Mucosa of stomach (tissue), 1 donor: Measurements from ENCODE around the gene PHF19.

Experiments used
- H3K27me3 ChIP-seq: one replicate; pipeline ENCODE4 v1.7.0; 2013; ENCODE audit warnings: mild to moderate bottlenecking, low read length; ENCODE audit not compliant: control insufficient read depth, insufficient read depth
- H3K36me3 ChIP-seq: one replicate; pipeline ENCODE4 v1.7.0; 2013; ENCODE audit warnings: low read length; ENCODE audit not compliant: control insufficient read depth, insufficient read depth
- H3K4me1 ChIP-seq: one replicate; pipeline ENCODE4 v1.7.0; 2013; ENCODE audit warnings: mild to moderate bottlenecking, low read length; ENCODE audit not compliant: control insufficient read depth, insufficient read depth
- H3K4me3 ChIP-seq: one replicate; pipeline ENCODE4 v1.7.0; 2013; ENCODE audit warnings: low read length
- H3K9ac ChIP-seq: one replicate; pipeline ENCODE4 v1.7.0; 2013; ENCODE audit warnings: mild to moderate bottlenecking, low read length, moderate library complexity
- H3K9me3 ChIP-seq: one replicate; pipeline ENCODE4 v1.7.0; 2013; ENCODE audit warnings: mild to moderate bottlenecking, low read length, moderate library complexity; ENCODE audit not compliant: control insufficient read depth
- donor health status: Pancreatic carcinoma.

The PHF19 gene

DNA sequence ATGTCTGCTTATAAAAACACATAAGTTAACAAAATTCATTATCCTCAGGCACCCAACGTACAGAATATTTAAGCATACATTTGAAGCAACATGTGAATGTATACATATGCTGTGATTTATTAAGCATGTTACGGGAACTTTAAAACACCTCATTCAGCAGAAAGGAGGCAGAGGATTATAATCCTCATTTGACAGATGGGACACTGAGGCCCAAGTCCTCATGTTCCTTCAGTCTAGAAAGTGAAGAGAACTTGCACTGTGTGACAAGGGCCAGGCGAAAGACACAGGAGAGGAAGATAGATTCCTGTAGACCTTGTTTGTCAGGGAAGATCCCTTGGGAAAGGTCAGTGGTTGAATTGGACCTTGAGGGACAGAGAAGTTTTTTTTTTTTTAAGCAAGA lies 26.7 kb downstream of the PHF19 start:
- H3K4me3 ChIP-seq: no peak overlapping the region
- no peaks in the 10 kb centered on the region for H3K27me3 ChIP-seq
- H3K9me3 ChIP-seq: no peaks in the 10 kb centered on the region
- peaks cover 4% of the 10 kb centered on the region for H3K4me1 ChIP-seq
- no peak overlapping the region for H3K9ac ChIP-seq
- no peaks in the 10 kb centered on the region for H3K36me3 ChIP-seq

DNA sequence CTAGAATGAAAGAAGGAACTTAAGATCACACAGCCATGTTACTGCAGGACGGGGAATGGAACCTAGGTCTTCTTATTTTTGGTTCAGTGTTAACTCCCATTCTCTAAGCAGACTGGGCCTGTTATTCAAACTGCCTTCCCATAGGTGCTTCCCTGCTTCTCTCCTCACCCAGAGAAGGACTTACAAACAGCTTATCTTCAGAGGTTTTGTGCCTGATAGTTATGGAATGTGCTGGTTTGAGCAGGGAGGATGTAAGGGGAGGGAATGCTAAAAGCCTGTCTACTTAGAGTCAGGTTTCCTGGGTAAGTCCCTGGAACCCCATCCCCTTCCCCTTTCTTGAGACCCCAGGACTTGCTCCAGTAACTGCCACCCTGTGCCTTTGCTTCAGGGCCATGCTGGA lies 30.1 kb downstream of the PHF19 start:
- H3K27me3 ChIP-seq: no peaks in the 10 kb centered on the region
- H3K4me3 ChIP-seq: no peak overlapping the region
- H3K36me3 ChIP-seq: no peaks in the 10 kb centered on the region

DNA sequence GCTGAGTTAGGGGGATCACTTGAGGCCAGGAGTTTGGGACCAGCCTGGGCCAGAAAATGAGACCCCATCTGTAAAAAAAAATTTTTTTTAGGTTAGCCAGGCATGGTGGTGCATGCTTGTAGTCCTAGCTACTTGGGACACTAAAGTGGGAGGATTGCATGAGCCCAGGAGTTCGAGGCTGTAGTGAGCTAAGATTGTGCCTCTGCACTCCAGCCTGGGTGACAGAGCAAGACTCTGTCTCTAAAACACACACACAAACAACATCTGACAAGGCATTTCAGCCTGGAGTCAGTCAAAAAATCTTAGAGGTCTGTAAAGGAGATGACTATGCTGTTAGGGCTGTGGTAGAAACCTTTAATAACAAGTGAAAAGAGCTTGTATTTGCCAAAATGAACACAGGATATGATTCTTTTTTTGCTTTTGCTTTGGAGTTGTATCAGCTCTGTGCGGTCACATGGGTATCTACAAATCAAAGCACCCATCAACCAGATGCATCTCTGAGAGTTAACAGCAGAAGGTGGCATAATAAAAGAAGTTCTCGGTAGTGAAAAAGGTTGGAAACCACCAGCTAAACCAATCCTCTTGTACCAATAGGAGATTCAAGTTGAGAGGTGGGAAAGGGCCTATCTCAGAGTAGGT lies 30.6 kb downstream of the PHF19 start:
- H3K36me3 ChIP-seq: no peaks in the 10 kb centered on the region
- no peaks in the 10 kb centered on the region for H3K27me3 ChIP-seq
- H3K4me3 ChIP-seq: no peak overlapping the region
- no peaks in the 10 kb centered on the region for H3K9me3 ChIP-seq
- no peak overlapping the region for H3K9ac ChIP-seq
- H3K4me1 ChIP-seq: peaks cover 11% of the 10 kb centered on the region

More for the DNA sequence above, 30.1 kb downstream of the PHF19 start:
- Histone ChIP-seq H3K9ac (no peak overlapping the region), H3K9me3 (no peaks in the 10 kb centered on the region), H3K4me1 (peaks cover 11% of the 10 kb centered on the region)

DNA sequence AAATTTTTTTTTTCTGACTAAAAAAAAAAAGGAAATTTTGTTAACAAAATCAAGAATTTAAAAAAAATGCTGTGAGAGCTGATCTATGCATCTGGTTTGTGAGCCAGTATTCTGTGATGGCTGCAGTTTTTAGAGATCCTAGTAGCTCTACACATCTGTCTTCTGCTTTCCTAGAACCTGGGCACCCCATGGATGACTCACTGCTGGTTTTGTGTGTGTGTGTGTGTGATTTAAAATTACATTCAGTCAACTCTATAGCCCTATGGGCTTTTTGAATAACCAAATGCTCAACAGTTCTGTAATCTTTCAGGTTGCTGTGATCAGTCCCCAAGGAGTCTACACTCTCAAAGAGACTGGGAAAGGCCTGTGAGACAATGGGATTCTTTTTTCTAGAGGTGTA lies 31.7 kb downstream of the PHF19 start:
- H3K9me3 ChIP-seq: no peaks in the 10 kb centered on the region
- no peaks in the 10 kb centered on the region for H3K36me3 ChIP-seq
- H3K9ac ChIP-seq: no peak overlapping the region
- H3K4me1 ChIP-seq: peaks cover 11% of the 10 kb centered on the region
- no peak overlapping the region for H3K4me3 ChIP-seq
- no peaks in the 10 kb centered on the region for H3K27me3 ChIP-seq

DNA sequence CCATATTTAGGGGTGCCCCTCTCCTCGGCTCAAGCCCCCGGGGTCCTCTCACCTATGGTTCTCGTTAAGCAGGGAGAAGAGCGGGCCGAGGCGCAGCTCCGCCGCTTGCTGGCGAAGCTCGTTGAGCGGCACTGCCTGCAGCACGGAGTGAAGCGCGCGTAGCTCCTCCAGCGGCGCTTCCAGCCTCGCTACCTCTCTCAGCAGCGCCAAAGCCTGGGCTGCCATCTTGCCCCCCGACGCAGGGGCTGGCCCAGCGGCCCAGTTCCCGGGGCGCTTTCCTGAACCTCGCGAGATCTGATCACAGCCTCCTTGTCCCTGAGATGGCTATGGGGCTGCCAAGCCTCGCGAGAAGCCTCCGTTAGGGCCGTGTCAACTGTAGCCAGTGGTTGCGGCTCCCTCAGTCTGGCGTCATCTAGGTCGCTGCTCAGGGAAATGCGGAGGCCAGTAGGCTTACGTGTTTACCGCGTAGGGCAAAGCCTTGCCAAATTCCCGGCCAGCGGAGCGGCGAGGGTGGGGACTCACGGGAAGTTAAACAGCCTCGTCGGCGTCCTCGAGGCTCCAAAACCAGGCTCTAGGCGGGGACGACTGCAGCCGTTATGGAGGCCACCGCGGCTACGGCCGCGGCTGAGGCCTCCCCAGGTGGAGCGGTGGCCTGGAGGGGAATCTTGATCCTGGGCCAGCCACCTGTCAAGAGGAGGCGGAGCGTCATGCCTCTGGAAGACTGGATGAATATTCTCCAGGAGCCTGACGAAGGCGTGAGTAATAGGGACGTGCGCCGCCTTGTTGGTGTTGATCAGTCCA lies 34.1 kb downstream of the PHF19 start, which contains the start of gene PSMD5:
TSS of gene PSMD5 (minus strand) at position 238 of the 801 bp plus-strand sequence. CDS start at position 225, 13 bp downstream.
- Histone ChIP-seq H3K9ac (peak within 1 kb of the TSS; percentile 92), H3K4me3 (peak within 1 kb of the TSS; percentile 86), H3K4me1 (peaks cover 11% of the 10 kb centered on the region), H3K27me3 (no peaks in the 10 kb centered on the region), H3K9me3 (no peaks in the 10 kb centered on the region), H3K36me3 (no peaks in the 10 kb centered on the region)

DNA sequence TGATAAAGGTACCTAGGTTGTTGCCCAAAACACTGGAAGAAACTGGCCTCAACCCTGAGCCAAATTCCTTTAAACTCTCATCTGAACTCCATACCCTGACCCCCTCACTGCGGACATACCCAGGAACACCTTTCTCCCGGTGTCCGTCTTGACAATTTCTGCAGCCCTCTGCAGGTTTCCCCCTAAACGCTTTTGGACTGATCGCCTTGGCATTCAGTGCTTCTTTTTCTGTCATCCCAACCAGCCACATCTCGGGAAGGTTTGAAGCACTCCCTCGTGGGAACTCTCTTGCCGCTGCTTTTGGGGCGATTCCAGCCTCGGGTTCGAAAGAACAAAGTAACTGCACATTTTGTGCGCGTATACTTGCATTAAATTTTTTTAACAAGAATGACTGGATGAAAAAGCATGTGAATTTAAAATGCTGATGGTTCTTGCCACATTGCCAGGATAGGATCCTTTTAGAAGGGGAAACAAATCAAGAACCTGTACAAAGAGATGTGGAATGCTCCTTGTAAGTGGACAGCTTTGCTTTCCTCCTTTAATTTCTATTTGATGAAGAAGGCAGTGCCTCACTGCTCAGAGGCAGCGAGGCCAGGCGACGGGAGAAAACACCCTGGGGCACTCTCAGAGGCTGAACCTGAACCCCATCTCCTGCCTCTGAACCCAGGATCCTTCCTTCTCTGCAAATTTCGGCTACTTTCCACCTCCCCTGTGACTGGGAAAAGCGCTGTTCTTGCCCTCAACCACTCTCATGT lies 34.9 kb downstream of the PHF19 start:
- H3K9me3 ChIP-seq: no peaks in the 10 kb centered on the region
- no peaks in the 10 kb centered on the region for H3K36me3 ChIP-seq
- peak overlapping the region; percentile 86 for H3K4me3 ChIP-seq
- H3K9ac ChIP-seq: peak overlapping the region; percentile 92
- no peaks in the 10 kb centered on the region for H3K27me3 ChIP-seq
- H3K4me1 ChIP-seq: peaks cover 10% of the 10 kb centered on the region

DNA sequence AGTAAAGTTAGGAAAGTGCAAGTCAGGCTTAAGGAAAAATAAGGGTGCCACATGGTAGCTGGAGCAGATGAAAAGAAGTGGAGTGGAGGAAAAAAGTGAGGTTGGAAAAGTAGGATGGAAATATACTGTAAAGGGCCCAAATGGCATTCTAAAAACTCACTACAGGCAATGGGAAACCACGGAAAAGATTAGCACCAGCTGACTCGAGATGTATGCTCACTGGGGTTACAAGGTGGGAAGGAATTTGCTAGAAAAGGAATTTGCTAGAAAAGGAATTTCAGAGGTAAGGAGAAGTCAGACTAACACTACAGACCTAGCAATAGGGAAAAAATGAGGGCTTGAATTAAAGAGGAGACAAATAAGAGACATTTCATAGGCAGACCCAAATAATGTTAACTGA lies 37.8 kb downstream of the PHF19 start:
- Histone ChIP-seq H3K4me3 (no peak overlapping the region), H3K4me1 (peaks cover 7% of the 10 kb centered on the region), H3K9ac (no peak overlapping the region), H3K36me3 (no peaks in the 10 kb centered on the region), H3K27me3 (no peaks in the 10 kb centered on the region), H3K9me3 (no peaks in the 10 kb centered on the region)

DNA sequence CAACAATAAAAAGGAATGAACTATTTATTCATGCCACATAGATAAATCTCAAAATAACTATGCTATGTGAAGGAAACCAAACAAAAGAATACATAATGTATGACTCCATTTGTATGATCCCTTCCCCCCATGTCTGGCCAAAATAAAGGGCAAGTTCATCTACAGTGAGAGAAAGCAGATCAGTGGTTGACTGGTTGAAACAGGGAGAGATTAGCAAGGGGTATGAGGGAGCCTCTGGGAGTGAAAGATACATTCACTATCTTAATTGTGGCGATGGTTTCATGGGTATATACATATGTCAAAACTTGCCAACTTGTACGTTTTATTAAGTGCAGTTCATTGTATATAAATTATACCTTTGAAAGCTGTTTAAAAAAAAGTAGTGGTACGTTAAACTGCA lies 39.1 kb downstream of the PHF19 start:
- H3K4me3 ChIP-seq: no peak overlapping the region
- no peaks in the 10 kb centered on the region for H3K27me3 ChIP-seq
- no peaks in the 10 kb centered on the region for H3K9me3 ChIP-seq

DNA sequence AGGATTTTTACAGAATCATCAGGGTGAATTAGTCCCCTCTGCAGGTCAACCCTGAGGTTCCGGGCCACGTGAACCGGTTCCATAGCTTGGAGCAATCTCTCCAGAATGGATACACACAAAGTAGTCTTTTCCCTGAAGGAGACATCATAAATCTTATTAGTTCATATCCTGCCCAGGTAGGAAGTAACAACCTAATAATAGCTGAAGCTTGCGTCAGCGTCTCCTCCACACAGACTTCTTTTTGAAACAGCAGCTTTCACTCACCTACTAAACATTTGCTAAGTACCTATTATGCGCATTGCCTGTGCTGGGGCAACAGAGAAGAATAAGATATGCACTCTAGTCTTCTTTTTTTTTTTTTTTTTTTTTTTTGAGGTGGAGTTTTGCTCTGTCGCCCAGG lies 43.7 kb downstream of the PHF19 start:
- H3K36me3 ChIP-seq: peaks cover 10% of the 10 kb centered on the region
- no peak overlapping the region for H3K9ac ChIP-seq
- H3K27me3 ChIP-seq: no peaks in the 10 kb centered on the region
- H3K4me3 ChIP-seq: no peak overlapping the region
- no peaks in the 10 kb centered on the region for H3K4me1 ChIP-seq
- H3K9me3 ChIP-seq: no peaks in the 10 kb centered on the region

More for the DNA sequence above, 39.1 kb downstream of the PHF19 start:
- H3K36me3 ChIP-seq: no peaks in the 10 kb centered on the region
- H3K4me1 ChIP-seq: no peaks in the 10 kb centered on the region
- no peak overlapping the region for H3K9ac ChIP-seq

DNA sequence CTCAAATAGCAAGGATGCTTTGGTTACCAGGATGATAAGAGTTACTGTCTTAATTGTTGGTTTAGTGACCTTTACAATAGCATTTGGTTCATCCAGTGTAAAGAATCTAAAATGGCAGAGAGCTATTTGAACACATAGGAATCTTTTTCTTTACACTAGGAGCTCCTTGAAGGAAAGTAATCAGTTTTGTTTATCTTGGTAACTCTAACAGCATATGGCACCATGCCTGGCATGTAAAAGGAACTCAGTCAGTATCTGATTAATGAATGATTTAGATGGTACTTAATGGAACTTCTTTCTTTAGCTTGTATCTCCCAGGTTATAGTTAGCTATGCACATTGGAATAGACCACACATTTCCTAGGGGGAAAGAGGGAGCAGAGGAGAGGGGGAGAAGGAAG lies 44.2 kb downstream of the PHF19 start:
- Histone ChIP-seq H3K36me3 (peaks cover 10% of the 10 kb centered on the region), H3K4me3 (no peak overlapping the region), H3K9ac (no peak overlapping the region), H3K27me3 (no peaks in the 10 kb centered on the region), H3K9me3 (no peaks in the 10 kb centered on the region), H3K4me1 (no peaks in the 10 kb centered on the region)

DNA sequence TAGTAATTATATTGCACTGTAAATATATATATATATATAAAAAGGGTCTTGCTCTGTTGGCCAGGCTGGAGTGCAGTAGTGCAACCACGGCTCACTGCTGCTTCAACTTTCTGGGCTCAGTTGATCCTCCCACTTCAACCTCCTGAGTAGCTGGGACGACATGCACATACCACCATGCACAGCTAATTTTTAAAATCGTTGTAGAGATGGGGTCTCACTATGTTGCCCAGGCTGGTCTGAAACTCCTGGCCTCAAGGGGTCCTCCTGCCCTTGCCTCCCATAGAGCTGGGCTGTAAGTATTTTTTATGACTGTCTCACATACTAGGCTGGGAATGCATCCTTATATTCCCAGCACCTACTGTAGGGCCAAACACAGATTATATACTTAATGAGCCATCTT lies 46.1 kb downstream of the PHF19 start:
- H3K4me1 ChIP-seq: no peaks in the 10 kb centered on the region
- no peaks in the 10 kb centered on the region for H3K9me3 ChIP-seq
- H3K36me3 ChIP-seq: peaks cover 10% of the 10 kb centered on the region
- no peak overlapping the region for H3K4me3 ChIP-seq
- H3K9ac ChIP-seq: no peak overlapping the region
- no peaks in the 10 kb centered on the region for H3K27me3 ChIP-seq

DNA sequence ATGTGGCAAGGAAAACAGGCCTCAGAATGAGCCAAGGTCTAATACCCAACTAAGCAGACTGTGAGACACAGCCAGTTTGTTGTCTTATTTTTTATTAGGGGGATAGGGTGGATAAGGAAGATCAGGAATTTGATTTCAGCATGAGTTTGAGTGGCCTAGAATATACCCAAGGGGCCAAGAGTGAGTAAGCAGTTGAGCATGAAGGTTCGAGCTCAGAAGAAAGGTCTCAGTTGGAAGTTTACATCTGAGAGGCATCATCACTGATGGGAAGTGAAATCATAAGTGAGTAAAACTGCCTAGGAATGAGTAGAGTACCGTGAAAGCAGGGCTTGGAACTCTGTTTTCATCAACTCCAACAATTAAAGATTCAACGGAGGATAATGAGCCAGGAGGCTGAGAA lies 46.8 kb downstream of the PHF19 start:
- Histone ChIP-seq H3K4me3 (no peak overlapping the region), H3K9me3 (no peaks in the 10 kb centered on the region), H3K9ac (no peak overlapping the region), H3K4me1 (no peaks in the 10 kb centered on the region), H3K36me3 (peaks cover 10% of the 10 kb centered on the region), H3K27me3 (no peaks in the 10 kb centered on the region)
